Glutamatergic neuron (in vitro differentiated cells): ENCODE measurements around the gene FBXL14. TPM values are rescaled to one million over a fixed set of nuclear protein-coding genes. Genes with fewer than 3 reads are reported as not detected.

Source experiments
- DNase-seq: peaks from one replicate; pipeline ENCODE4 v3.0.0; 2022
- H3K27ac Mint-ChIP-seq: one replicate; pipeline ENCODE4 v1.8.0; 2020; ENCODE audit warnings: mild to moderate bottlenecking, mixed read lengths, inconsistent platforms; ENCODE audit not compliant: unreplicated experiment
- H3K27me3 Mint-ChIP-seq: one replicate; pipeline ENCODE4 v1.8.0; 2020; ENCODE audit warnings: mild to moderate bottlenecking, moderate library complexity, mixed read lengths, inconsistent platforms; ENCODE audit not compliant: unreplicated experiment
- H3K36me3 Mint-ChIP-seq: one replicate; pipeline ENCODE4 v1.8.0; 2020; ENCODE audit warnings: mild to moderate bottlenecking, mixed read lengths, inconsistent platforms; ENCODE audit not compliant: unreplicated experiment
- H3K4me1 Mint-ChIP-seq: one replicate; pipeline ENCODE4 v1.8.0; 2020; ENCODE audit warnings: mild to moderate bottlenecking, low read depth, mixed read lengths, inconsistent platforms; ENCODE audit not compliant: unreplicated experiment
- H3K4me3 Mint-ChIP-seq: one replicate; pipeline ENCODE4 v1.8.0; 2020; ENCODE audit warnings: mild to moderate bottlenecking, mixed read lengths, inconsistent platforms; ENCODE audit not compliant: unreplicated experiment
- H3K9me3 Mint-ChIP-seq: one replicate; pipeline ENCODE4 v1.8.0; 2020; ENCODE audit warnings: mild to moderate bottlenecking, moderate library complexity, mixed read lengths, inconsistent platforms; ENCODE audit not compliant: unreplicated experiment
- total RNA-seq: library from RNA; stranded (reverse); fragmentation: NEBNext Ultra II Directional; extraction: Animal tissue kit (Norgen Biotek cat#: 25700); gene quantifications from one replicate; pipeline ENCODE4 v1.2.1, GENCODE V29; 2021; ENCODE audit not compliant: unreplicated experiment
- TF ChIP-seq, protein P1 (sequence below): fragments of 200-600 bp; sonication (generic); IDR thresholded peaks from one replicate; pipeline ENCODE4 v1.5.0; 2021; ENCODE audit not compliant: partially characterized antibody, unreplicated experiment

The FBXL14 gene
- total RNA-seq, 1 donor from 2014 or later = 28.8 TPM

DNA sequence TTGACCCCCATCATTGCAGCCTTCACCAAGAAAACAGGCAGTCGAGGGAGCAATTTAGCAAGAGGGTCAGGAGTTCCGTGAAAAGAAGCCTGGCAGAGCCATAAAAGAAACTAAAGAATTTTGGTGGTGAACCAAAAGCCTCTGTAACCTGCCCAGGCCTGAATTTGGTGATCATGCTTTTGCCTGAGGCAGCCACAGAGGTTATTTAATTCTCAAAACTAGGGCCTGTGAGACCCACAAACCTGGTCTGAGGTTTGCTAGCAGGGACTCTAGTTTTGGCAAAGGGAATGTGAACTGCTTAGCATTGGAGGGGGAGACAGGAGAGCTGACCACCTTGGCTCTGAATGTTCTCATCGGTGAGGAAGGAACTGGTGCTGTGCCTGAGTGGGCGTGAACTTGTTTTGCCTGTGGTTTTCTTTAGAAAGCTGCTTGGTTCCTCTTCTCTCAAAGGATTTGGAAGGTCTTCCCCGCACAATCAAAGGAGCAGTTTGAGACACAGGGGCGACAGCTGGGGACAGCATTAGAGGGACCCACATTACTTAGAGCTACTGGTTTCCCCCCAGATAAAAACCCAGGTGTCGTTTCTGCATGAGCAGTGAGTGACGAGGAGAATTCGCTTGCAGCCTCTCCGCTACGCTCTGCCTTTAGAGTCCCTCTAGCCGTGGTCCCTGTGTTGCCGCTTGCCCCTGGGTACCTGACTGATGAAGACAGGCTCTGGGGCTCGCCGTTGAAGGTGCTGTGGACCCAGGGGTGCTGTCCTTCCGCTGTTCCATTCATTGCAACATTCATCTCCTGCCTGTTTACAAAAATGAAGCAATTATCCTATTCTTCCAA is 22.1 kb upstream of the FBXL14 start:
- Mint-ChIP-seq H3K4me1 (peaks cover 21% of the 10 kb centered on the region), H3K36me3 (no peaks in the 10 kb centered on the region)
- TF ChIP-seq, protein P1, sequence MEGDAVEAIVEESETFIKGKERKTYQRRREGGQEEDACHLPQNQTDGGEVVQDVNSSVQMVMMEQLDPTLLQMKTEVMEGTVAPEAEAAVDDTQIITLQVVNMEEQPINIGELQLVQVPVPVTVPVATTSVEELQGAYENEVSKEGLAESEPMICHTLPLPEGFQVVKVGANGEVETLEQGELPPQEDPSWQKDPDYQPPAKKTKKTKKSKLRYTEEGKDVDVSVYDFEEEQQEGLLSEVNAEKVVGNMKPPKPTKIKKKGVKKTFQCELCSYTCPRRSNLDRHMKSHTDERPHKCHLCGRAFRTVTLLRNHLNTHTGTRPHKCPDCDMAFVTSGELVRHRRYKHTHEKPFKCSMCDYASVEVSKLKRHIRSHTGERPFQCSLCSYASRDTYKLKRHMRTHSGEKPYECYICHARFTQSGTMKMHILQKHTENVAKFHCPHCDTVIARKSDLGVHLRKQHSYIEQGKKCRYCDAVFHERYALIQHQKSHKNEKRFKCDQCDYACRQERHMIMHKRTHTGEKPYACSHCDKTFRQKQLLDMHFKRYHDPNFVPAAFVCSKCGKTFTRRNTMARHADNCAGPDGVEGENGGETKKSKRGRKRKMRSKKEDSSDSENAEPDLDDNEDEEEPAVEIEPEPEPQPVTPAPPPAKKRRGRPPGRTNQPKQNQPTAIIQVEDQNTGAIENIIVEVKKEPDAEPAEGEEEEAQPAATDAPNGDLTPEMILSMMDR = no peak

DNA sequence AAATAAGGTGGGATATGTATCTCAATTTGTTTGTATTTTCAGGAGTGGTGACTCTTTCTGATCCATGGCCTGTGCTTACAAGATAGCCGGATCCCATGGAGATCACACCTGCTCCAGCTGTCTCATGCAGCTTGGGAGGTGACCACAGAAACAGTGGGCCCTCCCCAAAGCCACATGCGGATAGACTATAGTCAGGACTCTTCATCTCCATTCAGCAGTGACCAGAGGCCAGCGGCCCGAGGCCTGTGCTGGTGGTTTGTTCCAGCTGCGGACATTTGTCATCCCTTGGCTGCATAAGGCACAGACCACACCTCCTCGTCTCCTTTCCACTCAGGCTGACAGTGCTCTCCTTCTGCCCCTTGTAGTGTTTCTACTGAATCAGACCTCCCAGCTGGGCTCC is 20.0 kb upstream of the FBXL14 start:
- peaks cover 2% of the 10 kb centered on the region for H3K9me3 Mint-ChIP-seq
- TF ChIP-seq, protein P1 = no peak
- H3K36me3 Mint-ChIP-seq = no peaks in the 10 kb centered on the region
- H3K27me3 Mint-ChIP-seq = no peaks in the 10 kb centered on the region
- DNase-seq = no peak
- H3K4me3 Mint-ChIP-seq = no peak overlapping the region
- H3K4me1 Mint-ChIP-seq = peaks cover 18% of the 10 kb centered on the region
- no peak overlapping the region for H3K27ac Mint-ChIP-seq

More for the DNA sequence above, 22.1 kb upstream of the FBXL14 start:
- no peak overlapping the region for H3K4me3 Mint-ChIP-seq
- H3K27ac Mint-ChIP-seq = no peak overlapping the region
- no peaks in the 10 kb centered on the region for H3K27me3 Mint-ChIP-seq
- DNase-seq = no peak
- H3K9me3 Mint-ChIP-seq = peaks cover 2% of the 10 kb centered on the region

DNA sequence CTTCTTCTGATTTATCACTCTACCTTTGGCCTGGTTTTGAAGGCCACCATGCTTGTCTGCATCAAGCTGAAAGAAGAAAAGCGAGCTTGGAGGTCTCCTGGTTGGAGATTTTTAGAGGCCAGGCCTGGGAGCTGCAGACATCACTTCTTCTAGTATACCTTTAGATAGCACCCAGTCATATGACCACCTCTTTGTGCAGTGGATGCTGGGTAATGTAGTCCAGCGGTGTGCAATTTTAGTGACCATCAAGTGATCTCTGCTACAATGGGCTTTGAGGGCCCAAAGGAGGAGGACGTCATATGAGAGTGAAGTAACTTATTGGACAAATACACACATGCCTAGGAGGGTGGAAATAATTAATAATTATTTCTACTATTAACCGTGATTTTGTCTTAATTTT is 19.5 kb upstream of the FBXL14 start:
- no peak for DNase-seq
- peaks cover 15% of the 10 kb centered on the region for H3K4me1 Mint-ChIP-seq
- peaks cover 2% of the 10 kb centered on the region for H3K9me3 Mint-ChIP-seq
- TF ChIP-seq, protein P1 = no peak
- no peak overlapping the region for H3K4me3 Mint-ChIP-seq
- H3K27me3 Mint-ChIP-seq = no peaks in the 10 kb centered on the region
- no peak overlapping the region for H3K27ac Mint-ChIP-seq
- H3K36me3 Mint-ChIP-seq = no peaks in the 10 kb centered on the region

DNA sequence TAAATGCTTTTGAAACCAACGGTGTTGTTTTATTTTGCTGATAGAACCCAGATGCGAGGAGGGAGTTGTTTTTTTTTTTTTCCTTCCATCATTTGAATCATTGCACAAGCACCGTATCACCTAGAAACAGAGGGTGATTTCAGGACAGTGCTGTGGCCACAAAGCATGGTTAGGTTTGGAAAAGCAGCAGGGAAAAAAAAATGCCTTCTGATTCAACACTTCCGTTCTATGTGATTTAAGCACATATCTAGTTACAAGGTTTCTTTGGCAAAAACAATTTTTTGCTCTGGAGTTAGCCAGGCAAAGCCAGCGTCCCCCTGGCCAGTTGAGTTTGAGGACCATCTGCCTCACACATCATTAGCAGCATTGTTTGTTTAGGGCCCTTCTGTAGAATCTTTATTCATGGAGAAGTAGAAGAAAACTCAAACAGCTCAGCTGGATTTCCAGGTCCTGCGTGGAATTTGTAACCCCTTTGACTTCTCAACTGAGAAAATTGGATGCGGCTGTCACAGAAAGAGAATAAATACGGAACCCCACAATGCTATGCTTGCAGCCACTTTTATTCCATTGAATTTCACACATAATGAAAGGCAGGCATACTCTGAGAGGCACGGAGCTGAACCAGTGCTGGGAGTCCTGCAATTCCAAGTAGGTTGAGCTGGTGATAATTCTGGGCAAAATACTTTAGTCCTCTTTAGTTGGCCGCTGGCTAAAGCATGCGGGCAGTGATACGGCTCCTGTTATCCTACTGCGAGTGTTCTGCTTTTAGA is 17.6 kb upstream of the FBXL14 start:
- TF ChIP-seq, protein P1 = no peak
- Mint-ChIP-seq H3K27ac (no peak overlapping the region), H3K4me1 (peaks cover 18% of the 10 kb centered on the region), H3K4me3 (no peak overlapping the region), H3K9me3 (peaks cover 2% of the 10 kb centered on the region), H3K27me3 (no peaks in the 10 kb centered on the region), H3K36me3 (no peaks in the 10 kb centered on the region)
- no peak for DNase-seq

DNA sequence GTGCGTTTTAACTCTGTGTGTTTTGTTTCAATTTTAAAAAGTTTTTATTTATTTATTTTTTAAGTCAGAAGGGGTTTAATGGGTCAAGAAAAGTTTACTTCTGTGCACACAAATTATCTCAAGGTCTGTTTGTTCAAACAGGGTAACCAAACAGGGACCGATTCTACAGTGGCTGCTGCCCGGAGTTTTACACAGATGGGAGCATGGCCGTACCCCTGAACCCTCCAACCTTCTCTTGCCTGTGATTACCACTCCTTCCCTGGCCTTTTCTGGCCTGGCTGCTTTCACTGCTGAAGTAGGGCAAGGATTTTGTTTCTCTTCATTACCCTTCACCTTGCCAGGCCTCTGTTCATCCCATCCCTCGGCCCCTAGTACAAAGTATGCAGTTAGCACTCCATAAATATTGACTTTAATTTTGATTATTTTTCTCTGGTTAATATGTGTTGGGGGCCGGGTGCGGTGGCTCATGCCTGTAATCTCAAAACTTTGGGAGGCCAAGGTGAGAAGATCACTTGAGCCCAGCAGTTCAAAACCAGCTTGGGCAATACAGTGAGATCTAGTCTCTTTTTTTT is 15.8 kb upstream of the FBXL14 start:
- no peak overlapping the region for H3K4me3 Mint-ChIP-seq
- peaks cover 1% of the 10 kb centered on the region for H3K27me3 Mint-ChIP-seq
- H3K27ac Mint-ChIP-seq = no peak overlapping the region

More for the DNA sequence above, 15.8 kb upstream of the FBXL14 start:
- Mint-ChIP-seq H3K36me3 (no peaks in the 10 kb centered on the region), H3K4me1 (peaks cover 24% of the 10 kb centered on the region), H3K9me3 (peaks cover 2% of the 10 kb centered on the region)
- DNase-seq = no peak
- TF ChIP-seq, protein P1 = no peak
